Stomach (tissue), 9 donors: ENCODE data around the gene ZNF444. TPM values are rescaled to one million over a fixed set of nuclear protein-coding genes. Genes with fewer than 3 reads are reported as not detected.
"Not testable (repeated sequence)": the region's sequence is repeated elsewhere in the genome, so short reads cannot be mapped to it uniquely, and the experiment has no call there.

Source experiments
- DNase-seq, 2 donors: peaks; one replicate each; pipeline versions ENCODE4 v3.0.0 to v3.0.0-alpha.2; 2013 to 2019
- H3K27ac ChIP-seq, 5 donors: fragments of 200-600 bp in 4 of 5; sonication (generic) in 4 of 5; one replicate each; pipeline ENCODE4 v1.5.1; 2013 to 2019; ENCODE audit warnings: mild to moderate bottlenecking in 1 of 5, moderate library complexity in 1 of 5
- H3K27me3 ChIP-seq, 3 donors: fragments of 200-600 bp; sonication (generic); one replicate each; pipeline ENCODE4 v1.5.1; 2017 to 2019; ENCODE audit warnings: mixed run types in 1 of 3
- H3K36me3 ChIP-seq, 4 donors: fragments of 200-600 bp; sonication (generic); 1 replicate in 3 of 4; 2 replicates in 1 of 4; pipeline ENCODE4 v1.5.1; 2016 to 2019
- H3K4me1 ChIP-seq, 4 donors: fragments of 200-600 bp; sonication (generic); one replicate each; pipeline ENCODE4 v1.5.1; 2016 to 2019
- H3K4me3 ChIP-seq, 4 donors: fragments of 200-600 bp; sonication (generic) in 3 of 4; one replicate each; pipeline ENCODE4 v1.5.1; 2016 to 2019; ENCODE audit warnings: mild to moderate bottlenecking in 1 of 4
- H3K9me3 ChIP-seq, 4 donors: fragments of 200-600 bp; sonication (generic); one replicate each; pipeline ENCODE4 v1.5.1; 2016 to 2019
- CTCF ChIP-seq, 7 experiments: fragments of 450-650 bp in 4 of 7; fragments of 200-600 bp in 3 of 7; sonication (generic) in 3 of 7; IDR thresholded peaks; one replicate each; pipeline ENCODE4 v1.5.1; 2016 to 2019; ENCODE audit warnings: antibody characterized with exemption in 7 of 7, control low read depth in 2 of 7, mild to moderate bottlenecking in 1 of 7
- EP300 ChIP-seq: sonication (generic); formaldehyde crosslinking; IDR thresholded peaks from one replicate; pipeline ENCODE4 v1.6.1; 2017; ENCODE audit warnings: antibody characterized with exemption
- POLR2A ChIP-seq, 4 donors: fragments of 450-650 bp; IDR thresholded peaks; one replicate each; pipeline ENCODE4 v1.6.1; 2016; ENCODE audit warnings: antibody characterized with exemption in 4 of 4, control low read depth in 2 of 4, mild to moderate bottlenecking in 1 of 4, moderate library complexity in 1 of 4
- POLR2AphosphoS5 ChIP-seq, 3 donors: sonication (generic); formaldehyde crosslinking; IDR thresholded peaks; one replicate each; pipeline ENCODE4 v1.6.1; 2016; ENCODE audit warnings: antibody characterized with exemption in 3 of 3
- WGBS, 5 donors: extraction: QIAGEN DNeasy Blood & Tissue Kit in 3 of 5; methylation state at CpG; one replicate each; pipeline versions ENCODE4 v1.1.5 to v1.1.7; 2013 to 2018; 5-methylcytosine and 5-hydroxymethylcytosine counted together
- intact Hi-C: fragments of 100-400 bp; cut with DNase I; formaldehyde crosslinking; loops from one replicate; pipeline ENCODE4 v1.15.1; 2023; ENCODE audit warnings: low total_unique reads
- polyA plus RNA-seq, 3 donors: library from polyadenylated mRNA; stranded (reverse); fragments of 200-250 nt; gene quantifications; one replicate each; pipeline ENCODE4 v1.2.3, GENCODE V29; 2013
- total RNA-seq, 5 donors: library from RNA; depleted of rRNA; stranded (reverse); fragments of >200 nt; gene quantifications; one replicate each; pipeline versions ENCODE4 v1.1.0 to v1.2.3, GENCODE V29; 2014 to 2016
- donor health status: healthy with polysubstance abuse.
- donor health status: Bipolar disorder and iron deficiency.
- donor health status: healthy.

ZNF444 gene
- total and polyA plus RNA-seq, 8 donors, result 13.4 to 77.0 (median 48.7) TPM

DNA sequence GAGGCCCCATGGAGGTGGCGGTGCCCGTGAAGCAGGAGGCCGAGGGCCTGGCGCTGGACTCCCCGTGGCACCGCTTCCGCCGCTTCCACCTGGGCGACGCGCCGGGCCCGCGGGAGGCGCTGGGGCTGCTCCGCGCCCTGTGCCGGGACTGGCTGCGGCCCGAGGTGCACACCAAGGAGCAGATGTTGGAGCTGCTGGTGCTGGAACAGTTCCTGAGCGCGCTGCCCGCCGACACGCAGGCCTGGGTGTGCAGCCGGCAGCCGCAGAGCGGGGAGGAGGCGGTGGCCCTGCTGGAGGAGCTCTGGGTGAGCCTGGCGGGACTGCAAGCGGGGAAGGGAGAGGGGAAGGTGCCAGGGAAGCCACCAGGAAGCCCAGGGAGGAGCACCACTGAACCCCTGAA, 5.8 kb downstream of the ZNF444 start:
- 93 to 97% (median 95%) methylated on average over 24 to 31 of the region's 31 CpGs for WGBS, 5 donors
- H3K4me3 ChIP-seq, result no peak overlapping the region
- peaks cover 22 to 52% (median 33%) of the 10 kb centered on the region in 4 donors for H3K4me1 ChIP-seq
- intact Hi-C loops, result no loop called here
- H3K27ac ChIP-seq, result no peak overlapping the region
- no peaks in the 10 kb centered on the region for H3K9me3 ChIP-seq
- no peaks in the 10 kb centered on the region for H3K27me3 ChIP-seq
- peaks cover 19 to 44% (median 42%) of the 10 kb centered on the region in 4 donors for H3K36me3 ChIP-seq
- no peak for TF ChIP-seq CTCF (IDR thresholded peaks at IDR 0.05)
- no peak for TF ChIP-seq EP300
- TF ChIP-seq POLR2A (IDR thresholded peaks at IDR 0.05), result no peak
- TF ChIP-seq POLR2AphosphoS5 (IDR thresholded peaks at IDR 0.05), result no peak
- DNase-seq, result no peak

DNA sequence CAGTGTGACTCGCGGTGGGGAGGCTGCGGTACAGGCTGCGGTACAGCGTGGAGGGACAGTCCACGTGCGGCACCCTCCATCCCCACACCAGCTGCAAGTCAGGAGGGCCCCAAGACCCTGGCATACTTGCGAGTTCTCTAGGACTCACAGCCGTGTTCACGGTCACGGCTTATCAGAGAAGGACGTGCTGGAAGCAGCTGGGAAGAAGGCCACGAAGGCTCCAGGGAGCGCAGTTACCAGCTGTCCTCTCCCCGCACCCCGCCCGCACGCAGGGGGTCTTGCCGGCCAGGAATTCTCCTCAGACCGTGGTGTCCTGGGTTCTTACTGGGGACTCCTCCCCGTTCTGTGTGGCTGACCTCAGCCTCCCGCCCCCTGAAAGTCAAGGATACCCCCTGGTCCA, 6.2 kb downstream of the ZNF444 start:
- Histone ChIP-seq H3K4me1 (peaks cover 20 to 52% (median 31%) of the 10 kb centered on the region in 4 donors), H3K27me3 (no peaks in the 10 kb centered on the region), H3K9me3 (no peaks in the 10 kb centered on the region), H3K4me3 (no peak overlapping the region), H3K27ac (no peak overlapping the region), H3K36me3 (peaks cover 19 to 44% (median 42%) of the 10 kb centered on the region in 4 donors)
- 89 to 96% (median 93%) methylated on average over 21 to 22 of the region's 22 CpGs for WGBS, 5 donors
- TF ChIP-seq POLR2AphosphoS5 (IDR thresholded peaks at IDR 0.05) (no peak), EP300 (no peak), POLR2A (IDR thresholded peaks at IDR 0.05) (no peak), CTCF (IDR thresholded peaks at IDR 0.05) (no peak)
- DNase-seq, result no peak
- intact Hi-C loops, result no loop called here

DNA sequence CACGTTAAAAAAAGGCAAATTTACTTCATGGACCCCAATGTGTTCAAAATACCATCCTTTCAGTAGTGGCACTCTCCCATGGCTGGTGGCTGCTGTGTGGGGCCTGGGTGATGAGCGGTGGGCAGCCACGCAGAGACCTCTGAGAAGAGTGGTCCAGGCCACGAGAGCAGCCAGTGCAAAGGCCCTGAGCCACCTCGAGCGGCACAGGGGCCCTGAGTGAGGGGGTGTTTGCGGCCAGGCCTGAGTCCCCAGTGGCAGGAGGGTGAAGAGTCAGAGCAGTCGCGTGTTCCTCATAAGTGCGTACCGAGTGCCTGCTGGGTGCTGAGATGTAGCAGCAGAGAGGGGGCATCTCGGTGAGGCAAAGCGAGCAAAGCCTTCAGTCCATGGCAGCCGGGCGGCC, 7.0 kb downstream of the ZNF444 start:
- H3K4me1 ChIP-seq, result peaks cover 13 to 52% (median 31%) of the 10 kb centered on the region in 4 donors
- WGBS, 5 donors, result 94 to 96% (median 96%) methylated on average over 13 to 15 of the region's 15 CpGs
- H3K27me3 ChIP-seq, result no peaks in the 10 kb centered on the region
- H3K27ac ChIP-seq, result no peak overlapping the region
- H3K9me3 ChIP-seq, result no peaks in the 10 kb centered on the region
- peaks cover 19 to 44% (median 42%) of the 10 kb centered on the region in 4 donors for H3K36me3 ChIP-seq
- no peak for DNase-seq
- no peak for TF ChIP-seq CTCF (IDR thresholded peaks at IDR 0.05)
- no peak for TF ChIP-seq POLR2A (IDR thresholded peaks at IDR 0.05)
- TF ChIP-seq POLR2AphosphoS5 (IDR thresholded peaks at IDR 0.05), result no peak
- TF ChIP-seq EP300, result no peak
- H3K4me3 ChIP-seq, result no peak overlapping the region
- intact Hi-C loops, result no loop called here

- H3K27ac ChIP-seq, H3K27me3 ChIP-seq, intact Hi-C loops, H3K4me3 ChIP-seq, DNase-seq, H3K9me3 ChIP-seq: not testable (repeated sequence)
- WGBS, 5 donors, result 93 to 97% (median 94%) methylated on average over 12 of the region's 12 CpGs
- Histone ChIP-seq H3K36me3 (peaks cover 19 to 51% (median 45%) of the 10 kb centered on the region in 4 donors), H3K4me1 (peaks cover 3 to 51% (median 24%) of the 10 kb centered on the region in 4 donors)
Measured at GRCh38 chr19:56148955-56149655, 8.0 kb downstream of the ZNF444 start.

- no peak for DNase-seq
- TF ChIP-seq POLR2A (IDR thresholded peaks at IDR 0.05), result no peak
- TF ChIP-seq POLR2AphosphoS5 (IDR thresholded peaks at IDR 0.05), result no peak
- no peak for TF ChIP-seq EP300
- TF ChIP-seq CTCF (IDR thresholded peaks at IDR 0.05), result no peak
- intact Hi-C loops, result no loop called here
- Histone ChIP-seq H3K27me3 (no peaks in the 10 kb centered on the region), H3K36me3 (peaks cover 19 to 56% (median 51%) of the 10 kb centered on the region in 4 donors), H3K9me3 (no peaks in the 10 kb centered on the region), H3K27ac (no peak overlapping the region), H3K4me1 (peaks cover 0 to 46% (median 19%) of the 10 kb centered on the region in 4 donors), H3K4me3 (no peak overlapping the region)
- whole genome bisulfite sequencing, 5 donors, result 93 to 97% (median 96%) methylated on average over 5 of the region's 5 CpGs
Measured at GRCh38 chr19:56149656-56150038, 8.6 kb downstream of the ZNF444 start.
